Loucy (cell line): ENCODE data around the gene SRP72.

ENCODE experiments used
- EZH2phosphoT487 ChIP-seq: fragments of 200-600 bp; IDR thresholded peaks from 2 replicates; pipeline ENCODE4 v1.6.1; 2018; ENCODE audit warnings: antibody characterized with exemption, mild to moderate bottlenecking, moderate library complexity, borderline replicate concordance
- TF ChIP-seq, protein P1 (sequence below): fragments of 200-600 bp; sonication (generic); conservative IDR thresholded peaks from 2 replicates; pipeline ENCODE4 v1.5.1; 2014; ENCODE audit warnings: mild to moderate bottlenecking, antibody characterized with exemption, low read length

GRCh38 chr4:56505269-56506130, 38.1 kb downstream of the SRP72 start, which contains the start of gene ARL9:
- TF ChIP-seq, protein P1, sequence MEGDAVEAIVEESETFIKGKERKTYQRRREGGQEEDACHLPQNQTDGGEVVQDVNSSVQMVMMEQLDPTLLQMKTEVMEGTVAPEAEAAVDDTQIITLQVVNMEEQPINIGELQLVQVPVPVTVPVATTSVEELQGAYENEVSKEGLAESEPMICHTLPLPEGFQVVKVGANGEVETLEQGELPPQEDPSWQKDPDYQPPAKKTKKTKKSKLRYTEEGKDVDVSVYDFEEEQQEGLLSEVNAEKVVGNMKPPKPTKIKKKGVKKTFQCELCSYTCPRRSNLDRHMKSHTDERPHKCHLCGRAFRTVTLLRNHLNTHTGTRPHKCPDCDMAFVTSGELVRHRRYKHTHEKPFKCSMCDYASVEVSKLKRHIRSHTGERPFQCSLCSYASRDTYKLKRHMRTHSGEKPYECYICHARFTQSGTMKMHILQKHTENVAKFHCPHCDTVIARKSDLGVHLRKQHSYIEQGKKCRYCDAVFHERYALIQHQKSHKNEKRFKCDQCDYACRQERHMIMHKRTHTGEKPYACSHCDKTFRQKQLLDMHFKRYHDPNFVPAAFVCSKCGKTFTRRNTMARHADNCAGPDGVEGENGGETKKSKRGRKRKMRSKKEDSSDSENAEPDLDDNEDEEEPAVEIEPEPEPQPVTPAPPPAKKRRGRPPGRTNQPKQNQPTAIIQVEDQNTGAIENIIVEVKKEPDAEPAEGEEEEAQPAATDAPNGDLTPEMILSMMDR: no peak
- no peak for TF ChIP-seq EZH2phosphoT487
